Keratinocyte (primary cell): ENCODE data around the gene TLE6. TPM values are rescaled to one million over a fixed set of nuclear protein-coding genes. Genes with fewer than 3 reads are reported as not detected.

Experiments
- DNase-seq: peaks from one replicate; pipeline ENCODE4 v3.0.0-alpha.2; 2011; ENCODE audit warnings: low read depth, missing footprints, low spot score
- FAIRE-seq: peaks from 2 replicates; lab custom pipeline; 2011; peaks lifted over from hg19 to GRCh38; lab: Jason Lieb, UNC
- H2AFZ ChIP-seq: 2 replicates; pipeline ENCODE4 v1.6.0; 2012; ENCODE audit warnings: low read length, control low read depth, inconsistent platforms; ENCODE audit not compliant: control insufficient read depth
- H3K27ac ChIP-seq: 2 replicates; pipeline ENCODE4 v1.5.1; 2011; ENCODE audit warnings: low read length; ENCODE audit not compliant: control insufficient read depth, insufficient read depth
- H3K27me3 ChIP-seq: 3 replicates; pipeline ENCODE4 v1.6.0; 2011; ENCODE audit warnings: low read length; ENCODE audit not compliant: control insufficient read depth, insufficient read depth; ENCODE audit errors: extremely low read depth
- H3K36me3 ChIP-seq, 2 experiments: 2 replicates in 1 of 2; 3 replicates in 1 of 2; pipeline ENCODE4 v1.5.1; 2011; ENCODE audit warnings: low read length in 2 of 2, mild to moderate bottlenecking in 1 of 2; ENCODE audit not compliant: control insufficient read depth in 2 of 2, insufficient read depth in 2 of 2; ENCODE audit errors: extremely low read depth in 1 of 2
- H3K4me1 ChIP-seq: 3 replicates; pipeline ENCODE4 v1.5.1; 2011; ENCODE audit warnings: low read length; ENCODE audit not compliant: control insufficient read depth, insufficient read depth; ENCODE audit errors: extremely low read depth
- H3K4me2 ChIP-seq: 3 replicates; pipeline ENCODE4 v1.6.0; 2011; ENCODE audit warnings: low read depth, low read length; ENCODE audit not compliant: control insufficient read depth, insufficient read depth; ENCODE audit errors: extremely low read depth
- H3K4me3 ChIP-seq, 3 experiments: fragments of 200-600 bp in 1 of 3; sonication (generic) in 1 of 3; 2 replicates in 2 of 3; 3 replicates in 1 of 3; pipeline ENCODE4 v1.5.1; 2011 to 2016; ENCODE audit warnings: low read length in 3 of 3, mild to moderate bottlenecking in 3 of 3, control low read depth in 2 of 3, inconsistent platforms in 1 of 3, low read depth in 1 of 3, mixed read lengths in 1 of 3, mixed run types in 1 of 3, moderate library complexity in 1 of 3; ENCODE audit not compliant: control insufficient read depth in 2 of 3, insufficient read depth in 2 of 3; ENCODE audit errors: extremely low read depth in 1 of 3
- H3K79me2 ChIP-seq: 2 replicates; pipeline ENCODE4 v1.6.0; 2012; ENCODE audit warnings: low read length; ENCODE audit not compliant: control insufficient read depth, insufficient read depth
- H3K9ac ChIP-seq: 3 replicates; pipeline ENCODE4 v1.6.0; 2011; ENCODE audit warnings: low read length; ENCODE audit not compliant: control insufficient read depth, insufficient read depth; ENCODE audit errors: extremely low read depth
- H3K9me1 ChIP-seq: 3 replicates; pipeline ENCODE4 v1.6.0; 2011; ENCODE audit warnings: low read length; ENCODE audit not compliant: control insufficient read depth, insufficient read depth; ENCODE audit errors: extremely low read depth
- H3K9me3 ChIP-seq: 2 replicates; pipeline ENCODE4 v1.5.1; 2012; ENCODE audit warnings: low read depth, low read length; ENCODE audit not compliant: control insufficient read depth
- H4K20me1 ChIP-seq: 3 replicates; pipeline ENCODE4 v1.6.0; 2011; ENCODE audit warnings: low read length; ENCODE audit not compliant: control insufficient read depth, insufficient read depth; ENCODE audit errors: extremely low read depth
- CTCF ChIP-seq, 3 experiments: IDR thresholded peaks in 1 of 3; conservative IDR thresholded peaks in 1 of 3; optimal IDR thresholded peaks in 1 of 3; 2 replicates in 2 of 3; 3 replicates in 1 of 3; pipeline versions ENCODE3 to v1.5.1; 2011; ENCODE audit warnings: low read length in 3 of 3, mild to moderate bottlenecking in 3 of 3, moderate library complexity in 2 of 3, control low read depth in 1 of 3, inconsistent platforms in 1 of 3; ENCODE audit not compliant: insufficient read depth in 2 of 3; ENCODE audit errors: extremely low read depth in 1 of 3
- EZH2 ChIP-seq: IDR thresholded peaks from one replicate; pipeline ENCODE4 v1.6.1; 2012; ENCODE audit warnings: inconsistent platforms, mild to moderate bottlenecking, low read length, moderate library complexity
- dilution Hi-C: fragments of 300-500 bp; cut with MboI; formaldehyde crosslinking; loops from one replicate; pipeline ENCODE4 v1.7.0; 2020; ENCODE audit warnings: low sequenced_read_pairs; ENCODE audit not compliant: extremely low pct_ligation_motif_present
- polyA plus RNA-seq, 5 experiments: library from polyadenylated mRNA; depleted of rRNA in 3 of 5; stranded (reverse) in 3 of 5; stranded (forward) in 1 of 5; unstranded in 1 of 5; fragments of >200 nt; gene quantifications; 1 replicate in 1 of 5; 2 replicates in 3 of 5; 3 replicates in 1 of 5; pipeline versions ENCODE4 v1.2.1 to v1.2.3, GENCODE V29; 2011 to 2012; ENCODE audit warnings: missing spikeins in 2 of 5, low read depth in 1 of 5, low replicate concordance in 1 of 5

The TLE6 gene
- polyA plus RNA-seq, 1 donor (not counting 4 experiments of a cell fraction or from before 2014, with no cell fraction given), result 1.2 TPM

DNA sequence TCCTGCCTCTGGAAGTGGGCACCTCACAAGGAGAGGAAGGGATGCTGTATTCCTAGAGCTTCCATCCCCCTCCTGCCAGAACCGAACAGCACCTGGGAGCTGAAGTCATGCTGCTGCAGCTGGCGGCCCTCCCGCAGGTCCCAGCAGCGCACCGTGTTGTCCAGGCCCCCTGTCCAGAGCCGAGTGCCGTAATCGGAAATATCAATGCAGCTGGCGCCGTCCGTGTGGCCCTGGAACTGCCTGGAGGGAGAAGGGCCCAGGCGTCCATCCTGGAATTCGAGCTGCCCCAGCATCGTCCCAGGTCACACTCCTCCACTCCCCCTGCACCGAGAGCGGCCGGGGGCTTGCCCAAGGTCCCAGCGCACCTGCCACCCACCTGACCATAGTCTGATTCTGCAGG is 28.0 kb downstream of the TLE6 start:
- no peaks in the 10 kb centered on the region for H3K79me2 ChIP-seq
- no peak overlapping the region for H3K4me2 ChIP-seq
- no peaks in the 10 kb centered on the region for H3K36me3 ChIP-seq
- H4K20me1 ChIP-seq, result no peaks in the 10 kb centered on the region
- FAIRE-seq (no peak), DNase-seq (no peak)
- H3K9me1 ChIP-seq, result no peaks in the 10 kb centered on the region
- H3K9me3 ChIP-seq, result no peaks in the 10 kb centered on the region
- no peak overlapping the region for H3K27ac ChIP-seq
- H3K9ac ChIP-seq, result no peak overlapping the region
- H2AFZ ChIP-seq, result no peak overlapping the region
- dilution Hi-C loops, result no loop called here
- H3K4me3 ChIP-seq, result no peak overlapping the region
- TF ChIP-seq CTCF (optimal IDR thresholded peaks at IDR 0.05 in 1 of 3, IDR thresholded peaks at IDR 0.05 in 1 of 3, conservative IDR thresholded peaks at IDR 0.05 in 1 of 3; ENCODE audit: extremely low read depth in 1 of 3, insufficient read depth in 2 of 3, low read length in 3 of 3) (no peak), EZH2 (no peak)
- no peaks in the 10 kb centered on the region for H3K4me1 ChIP-seq
- H3K27me3 ChIP-seq, result no peaks in the 10 kb centered on the region

DNA sequence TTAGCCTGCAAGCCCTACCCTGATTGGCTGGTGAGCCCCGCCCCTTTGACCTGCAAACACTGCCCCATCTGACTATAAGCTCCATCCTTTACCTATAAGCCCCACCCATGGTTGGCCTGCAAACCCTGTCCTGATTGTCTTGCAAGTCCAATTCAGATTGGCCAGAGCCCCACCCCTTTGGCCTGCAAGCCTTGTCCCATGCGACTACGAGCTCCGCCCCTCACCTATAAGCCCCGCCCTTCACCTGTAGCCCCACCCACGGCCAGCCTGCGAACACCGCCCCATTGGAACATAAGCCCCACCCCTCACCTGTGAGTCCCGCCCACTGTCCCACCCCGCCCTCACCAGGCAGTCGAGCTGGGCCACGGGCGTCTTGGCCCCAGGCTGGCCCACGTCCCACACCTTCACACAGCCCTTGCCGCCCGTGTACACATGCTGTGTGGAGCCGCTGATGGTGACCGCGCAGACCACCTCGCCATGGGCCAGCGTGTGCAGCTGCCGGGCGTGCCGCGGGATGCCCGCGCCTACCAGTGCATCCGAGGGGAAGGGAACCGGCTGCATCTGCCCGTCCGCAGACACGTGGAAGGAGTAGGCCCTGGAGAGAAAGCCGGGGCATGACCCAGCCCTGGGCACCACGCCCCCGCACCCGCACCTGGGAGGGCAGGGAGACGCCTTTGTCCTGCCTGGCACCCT is 28.9 kb downstream of the TLE6 start:
- no peak overlapping the region for H3K4me3 ChIP-seq
- no peak overlapping the region for H3K27ac ChIP-seq
- H4K20me1 ChIP-seq, result no peaks in the 10 kb centered on the region
- H3K9me1 ChIP-seq, result no peaks in the 10 kb centered on the region
- H3K27me3 ChIP-seq, result no peaks in the 10 kb centered on the region
- H3K4me1 ChIP-seq, result no peaks in the 10 kb centered on the region
- no peak for FAIRE-seq
- no peaks in the 10 kb centered on the region for H3K36me3 ChIP-seq
- dilution Hi-C loops, result no loop called here
- no peaks in the 10 kb centered on the region for H3K79me2 ChIP-seq
- no peak overlapping the region for H3K4me2 ChIP-seq
- no peak for TF ChIP-seq EZH2
- no peak for TF ChIP-seq CTCF (optimal IDR thresholded peaks at IDR 0.05 in 1 of 3, IDR thresholded peaks at IDR 0.05 in 1 of 3, conservative IDR thresholded peaks at IDR 0.05 in 1 of 3; ENCODE audit: extremely low read depth in 1 of 3, insufficient read depth in 2 of 3, low read length in 3 of 3)
- H2AFZ ChIP-seq, result no peak overlapping the region
- no peaks in the 10 kb centered on the region for H3K9me3 ChIP-seq
- no peak for DNase-seq
- no peak overlapping the region for H3K9ac ChIP-seq
